Limb (tissue), 2 donors: Measurements from ENCODE around the gene GABRR2.

ENCODE experiments used
- DNase-seq, 2 donors: peaks; one replicate each; pipeline ENCODE4 v3.0.0-alpha.2; 2016; ENCODE audit errors: extremely low spot score in 2 of 2

The GABRR2 gene

GRCh38 chr6:89291256-89291819 is 23.8 kb downstream of the GABRR2 start:
- no peak for DNase-seq

- DNase-seq: no peak
Measured at GRCh38 chr6:89290401-89291155, 24.5 kb downstream of the GABRR2 start.

- no peak for DNase-seq
Measured at GRCh38 chr6:89289710-89290109, 25.4 kb downstream of the GABRR2 start.

- no peak for DNase-seq
Measured at GRCh38 chr6:89287351-89288028, 27.6 kb downstream of the GABRR2 start.

GRCh38 chr6:89286516-89286915 is 28.6 kb downstream of the GABRR2 start:
- DNase-seq: no peak

- DNase-seq: no peak
Measured at GRCh38 chr6:89284963-89285735, 29.9 kb downstream of the GABRR2 start.

- DNase-seq: no peak
Measured at GRCh38 chr6:89284081-89284480, 31.0 kb downstream of the GABRR2 start.

GRCh38 chr6:89282749-89283148 is 32.4 kb downstream of the GABRR2 start:
- DNase-seq: no peak

- no peak for DNase-seq
Measured at GRCh38 chr6:89281779-89282246, 33.3 kb downstream of the GABRR2 start.

- no peak for DNase-seq
Measured at GRCh38 chr6:89278956-89279355, 36.1 kb downstream of the GABRR2 start.

- no peak for DNase-seq
Measured at GRCh38 chr6:89275900-89276299, 39.2 kb downstream of the GABRR2 start.

GRCh38 chr6:89273816-89274215 is 41.3 kb downstream of the GABRR2 start:
- DNase-seq: no peak

GRCh38 chr6:89272596-89272995 is 42.5 kb downstream of the GABRR2 start:
- DNase-seq: no peak

- DNase-seq: no peak
Measured at GRCh38 chr6:89270951-89271721, 44.0 kb downstream of the GABRR2 start.

- DNase-seq: no peak
Measured at GRCh38 chr6:89269981-89270380, 45.1 kb downstream of the GABRR2 start.

GRCh38 chr6:89269252-89269651 is 45.8 kb downstream of the GABRR2 start:
- no peak for DNase-seq

- no peak for DNase-seq
Measured at GRCh38 chr6:89268776-89269175, 46.3 kb downstream of the GABRR2 start.

- DNase-seq: no peak
Measured at GRCh38 chr6:89267918-89268317, 47.2 kb downstream of the GABRR2 start.

- no peak for DNase-seq
Measured at GRCh38 chr6:89264296-89264695, 50.8 kb downstream of the GABRR2 start.

GRCh38 chr6:89260832-89261231 is 54.3 kb downstream of the GABRR2 start:
- DNase-seq: peak in 1 of 2 donors; percentile 8

GRCh38 chr6:89260310-89260709 is 54.8 kb downstream of the GABRR2 start:
- no peak for DNase-seq
